ENCODE data around the gene GATA5. TPM values are rescaled to one million over a fixed set of nuclear protein-coding genes. Genes with fewer than 3 reads are reported as not detected.

The GATA5 gene
- total and polyA plus RNA-seq, 4 donors, result 0.13 to 0.50 TPM; not detected in 2

- Histone ChIP-seq H3K4me3 (ENCODE audit: low read depth, low read length) (no peak overlapping the region), H3K36me3 (ENCODE audit: control insufficient read depth, insufficient read depth, low read length) (no peaks in the 10 kb centered on the region), H3K27ac (ENCODE audit: low read depth, low read length) (no peak overlapping the region), H3K27me3 (ENCODE audit: control insufficient read depth, insufficient read depth, low read length) (no peaks in the 10 kb centered on the region), H3K9me3 (ENCODE audit: control insufficient read depth, insufficient read depth, low read length) (no peaks in the 10 kb centered on the region), H3K4me1 (ENCODE audit: control insufficient read depth, insufficient read depth, low read length) (peaks cover 11% of the 10 kb centered on the region)
- no peak for DNase-seq (ENCODE audit: low read depth in 4 of 6, low spot score in 6 of 6)
- WGBS (ENCODE audit: insufficient coverage), result 79% methylated on average over 13 of the region's 13 CpGs
Observed at GRCh38 chr20:62516338-62516737, 40.5 kb upstream of the GATA5 start.

- no peaks in the 10 kb centered on the region for H3K9me3 ChIP-seq (ENCODE audit: control insufficient read depth, insufficient read depth, low read length)
- H3K4me1 ChIP-seq (ENCODE audit: control insufficient read depth, insufficient read depth, low read length), result peaks cover 11% of the 10 kb centered on the region
- no peak for DNase-seq (ENCODE audit: low read depth in 4 of 6, low spot score in 6 of 6)
- no peaks in the 10 kb centered on the region for H3K27me3 ChIP-seq (ENCODE audit: control insufficient read depth, insufficient read depth, low read length)
- no peaks in the 10 kb centered on the region for H3K36me3 ChIP-seq (ENCODE audit: control insufficient read depth, insufficient read depth, low read length)
- WGBS (ENCODE audit: insufficient coverage), result 99% methylated on average over 12 of the region's 12 CpGs
- no peak overlapping the region for H3K4me3 ChIP-seq (ENCODE audit: low read depth, low read length)
- H3K27ac ChIP-seq (ENCODE audit: low read depth, low read length), result no peak overlapping the region
Observed at GRCh38 chr20:62515826-62516225, 40.0 kb upstream of the GATA5 start.

DNA sequence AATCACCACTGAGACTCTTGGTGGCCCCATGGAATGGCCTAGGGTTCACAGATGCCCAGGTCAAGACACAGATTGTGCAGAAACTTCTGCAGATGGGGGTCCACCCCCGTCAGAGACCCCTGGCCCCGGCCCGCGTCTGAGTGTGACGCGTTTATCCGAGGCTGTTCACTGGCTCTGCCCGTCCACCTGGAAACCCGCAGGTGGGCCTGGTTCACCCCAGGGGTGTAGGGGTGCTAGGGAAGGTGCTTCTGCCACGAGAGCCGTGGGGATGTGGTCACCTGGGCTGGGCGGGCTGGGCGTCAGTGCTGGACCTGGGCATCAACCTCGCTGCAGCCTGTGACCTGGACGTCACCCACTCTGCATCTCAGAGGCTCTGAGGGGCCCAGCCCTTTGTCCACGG is 39.5 kb upstream of the GATA5 start:
- no peaks in the 10 kb centered on the region for H3K9me3 ChIP-seq (ENCODE audit: control insufficient read depth, insufficient read depth, low read length)
- 90% methylated on average over 16 of the region's 16 CpGs for WGBS (ENCODE audit: insufficient coverage)
- no peaks in the 10 kb centered on the region for H3K27me3 ChIP-seq (ENCODE audit: control insufficient read depth, insufficient read depth, low read length)
- DNase-seq (ENCODE audit: low read depth in 4 of 6, low spot score in 6 of 6), result no peak
- no peak overlapping the region for H3K4me3 ChIP-seq (ENCODE audit: low read depth, low read length)
- no peak overlapping the region for H3K27ac ChIP-seq (ENCODE audit: low read depth, low read length)
- H3K4me1 ChIP-seq (ENCODE audit: control insufficient read depth, insufficient read depth, low read length), result peaks cover 11% of the 10 kb centered on the region
- no peaks in the 10 kb centered on the region for H3K36me3 ChIP-seq (ENCODE audit: control insufficient read depth, insufficient read depth, low read length)

DNA sequence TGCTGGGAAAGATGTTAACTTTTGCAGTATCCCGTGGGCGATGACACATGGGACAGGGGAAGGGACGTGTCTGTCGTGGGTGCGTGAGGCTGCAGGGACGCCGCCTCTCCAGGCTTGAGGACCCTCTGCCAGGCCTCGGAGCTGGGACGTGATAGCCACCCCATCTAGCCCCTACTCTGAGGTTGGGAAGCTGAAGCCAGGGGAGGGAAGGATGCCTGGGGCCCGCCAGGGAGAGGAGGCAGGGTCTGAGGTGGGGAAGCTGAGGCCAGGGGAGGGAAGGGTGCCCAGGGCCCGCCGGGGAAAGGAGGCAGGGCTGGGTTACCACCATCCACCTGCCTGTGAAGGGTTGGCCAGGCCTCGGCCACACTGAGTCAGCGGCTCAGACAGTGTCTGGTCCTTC is 38.2 kb upstream of the GATA5 start:
- Histone ChIP-seq H3K27me3 (ENCODE audit: control insufficient read depth, insufficient read depth, low read length) (no peaks in the 10 kb centered on the region), H3K36me3 (ENCODE audit: control insufficient read depth, insufficient read depth, low read length) (no peaks in the 10 kb centered on the region), H3K9me3 (ENCODE audit: control insufficient read depth, insufficient read depth, low read length) (no peaks in the 10 kb centered on the region), H3K4me3 (ENCODE audit: low read depth, low read length) (no peak overlapping the region), H3K4me1 (ENCODE audit: control insufficient read depth, insufficient read depth, low read length) (peaks cover 11% of the 10 kb centered on the region), H3K27ac (ENCODE audit: low read depth, low read length) (no peak overlapping the region)
- 93% methylated on average over 12 of the region's 14 CpGs for WGBS (ENCODE audit: insufficient coverage)
- DNase-seq (ENCODE audit: low read depth in 4 of 6, low spot score in 6 of 6), result no peak

DNA sequence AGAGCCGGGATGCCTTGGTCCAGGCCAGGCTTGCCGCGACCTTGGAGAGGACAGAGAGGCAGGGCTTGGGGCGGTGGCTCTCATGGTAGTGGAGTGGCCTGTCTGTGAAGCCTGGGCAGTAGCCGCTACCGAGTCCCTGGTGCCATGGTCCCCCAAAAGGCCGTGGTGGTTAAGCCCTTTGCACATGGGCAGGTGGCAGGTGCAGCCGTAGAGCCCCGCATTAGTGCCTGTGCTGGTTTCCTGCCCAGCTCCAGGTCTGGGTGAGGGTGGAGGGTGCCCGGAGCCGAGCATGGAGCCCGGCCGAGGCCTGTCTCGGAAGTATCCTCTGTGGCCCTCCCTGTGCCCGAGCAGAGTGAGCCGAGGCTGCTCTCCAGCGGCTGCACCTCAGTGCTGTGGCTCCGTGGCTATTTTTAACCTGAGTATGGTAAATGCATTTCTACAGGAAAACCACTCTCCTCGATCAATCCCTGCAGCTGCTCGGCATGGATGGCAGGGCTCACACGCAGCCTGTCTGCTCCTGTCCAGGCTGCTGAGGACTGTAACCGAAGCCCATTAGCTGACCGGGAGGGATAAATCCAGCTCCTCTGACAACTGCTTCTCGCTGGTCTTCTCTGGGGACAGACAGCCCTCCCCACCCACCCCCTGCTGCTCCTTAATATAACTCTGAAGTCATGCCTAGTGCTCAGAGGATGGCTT is 36.3 kb upstream of the GATA5 start:
- 74% methylated on average over 23 of the region's 24 CpGs for WGBS (ENCODE audit: insufficient coverage)
- Histone ChIP-seq H3K36me3 (ENCODE audit: control insufficient read depth, insufficient read depth, low read length) (no peaks in the 10 kb centered on the region), H3K27ac (ENCODE audit: low read depth, low read length) (no peak overlapping the region), H3K4me1 (ENCODE audit: control insufficient read depth, insufficient read depth, low read length) (peaks cover 11% of the 10 kb centered on the region), H3K4me3 (ENCODE audit: low read depth, low read length) (no peak overlapping the region), H3K9me3 (ENCODE audit: control insufficient read depth, insufficient read depth, low read length) (no peaks in the 10 kb centered on the region), H3K27me3 (ENCODE audit: control insufficient read depth, insufficient read depth, low read length) (no peaks in the 10 kb centered on the region)
- peak in 1 of 6 donors; percentile 77 for DNase-seq (ENCODE audit: low read depth in 4 of 6, low spot score in 6 of 6)

- Histone ChIP-seq H3K36me3 (ENCODE audit: control insufficient read depth, insufficient read depth, low read length) (no peaks in the 10 kb centered on the region), H3K4me1 (ENCODE audit: control insufficient read depth, insufficient read depth, low read length) (peaks cover 11% of the 10 kb centered on the region), H3K27me3 (ENCODE audit: control insufficient read depth, insufficient read depth, low read length) (no peaks in the 10 kb centered on the region), H3K4me3 (ENCODE audit: low read depth, low read length) (no peak overlapping the region), H3K9me3 (ENCODE audit: control insufficient read depth, insufficient read depth, low read length) (no peaks in the 10 kb centered on the region), H3K27ac (ENCODE audit: low read depth, low read length) (no peak overlapping the region)
- 72% methylated on average over 8 of the region's 8 CpGs for WGBS (ENCODE audit: insufficient coverage)
- no peak for DNase-seq (ENCODE audit: low read depth in 4 of 6, low spot score in 6 of 6)
Observed at GRCh38 chr20:62511300-62511914, 35.6 kb upstream of the GATA5 start.

- Histone ChIP-seq H3K4me3 (ENCODE audit: low read depth, low read length) (no peak overlapping the region), H3K4me1 (ENCODE audit: control insufficient read depth, insufficient read depth, low read length) (peaks cover 11% of the 10 kb centered on the region), H3K27ac (ENCODE audit: low read depth, low read length) (no peak overlapping the region), H3K36me3 (ENCODE audit: control insufficient read depth, insufficient read depth, low read length) (no peaks in the 10 kb centered on the region), H3K27me3 (ENCODE audit: control insufficient read depth, insufficient read depth, low read length) (no peaks in the 10 kb centered on the region), H3K9me3 (ENCODE audit: control insufficient read depth, insufficient read depth, low read length) (no peaks in the 10 kb centered on the region)
- WGBS (ENCODE audit: insufficient coverage), result 87% methylated on average over 6 of the region's 6 CpGs
- DNase-seq (ENCODE audit: low read depth in 4 of 6, low spot score in 6 of 6), result no peak
Observed at GRCh38 chr20:62508641-62509051, 32.9 kb upstream of the GATA5 start.

DNA sequence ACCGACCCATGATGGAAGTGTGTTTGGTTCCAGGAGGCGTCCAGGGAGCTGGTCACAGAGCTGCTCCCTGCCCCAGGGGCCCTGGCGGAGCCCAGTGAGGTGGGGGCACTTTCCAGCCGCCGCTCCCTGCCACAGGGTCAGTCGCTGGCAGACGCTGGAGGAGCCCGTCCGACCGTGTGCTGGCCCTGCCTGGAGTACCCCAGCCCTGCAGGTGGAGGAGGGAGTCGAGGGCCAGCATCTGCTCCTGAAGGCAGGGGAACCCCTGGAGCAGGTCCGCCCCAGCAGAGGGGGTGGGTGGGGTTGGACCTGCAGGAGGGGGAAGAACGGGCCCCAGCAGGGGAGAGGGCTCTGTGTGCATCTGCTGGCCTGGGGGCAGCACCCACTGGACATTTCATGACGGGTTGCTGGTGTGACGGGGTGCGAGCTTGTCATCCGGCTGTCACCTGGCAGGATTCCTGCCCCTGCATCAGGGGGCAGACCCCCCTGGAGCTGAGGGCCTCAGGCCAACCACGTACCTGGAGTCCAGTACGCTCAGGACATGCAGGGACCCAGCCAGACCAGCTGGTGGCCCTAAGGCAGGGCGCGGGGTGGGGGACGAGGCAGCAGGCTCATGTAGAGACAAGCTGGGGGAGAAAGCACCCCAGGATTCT is 32.3 kb upstream of the GATA5 start:
- 81% methylated on average over 20 of the region's 22 CpGs for WGBS (ENCODE audit: insufficient coverage)
- Histone ChIP-seq H3K27ac (ENCODE audit: low read depth, low read length) (no peak overlapping the region), H3K36me3 (ENCODE audit: control insufficient read depth, insufficient read depth, low read length) (no peaks in the 10 kb centered on the region), H3K9me3 (ENCODE audit: control insufficient read depth, insufficient read depth, low read length) (no peaks in the 10 kb centered on the region), H3K27me3 (ENCODE audit: control insufficient read depth, insufficient read depth, low read length) (no peaks in the 10 kb centered on the region), H3K4me1 (ENCODE audit: control insufficient read depth, insufficient read depth, low read length) (peaks cover 11% of the 10 kb centered on the region), H3K4me3 (ENCODE audit: low read depth, low read length) (no peak overlapping the region)
- no peak for DNase-seq (ENCODE audit: low read depth in 4 of 6, low spot score in 6 of 6)

- WGBS (ENCODE audit: insufficient coverage), result 47% methylated on average over 6 of the region's 7 CpGs
- DNase-seq (ENCODE audit: low read depth in 4 of 6, low spot score in 6 of 6), result no peak
- peaks cover 2% of the 10 kb centered on the region for H3K36me3 ChIP-seq (ENCODE audit: control insufficient read depth, insufficient read depth, low read length)
- no peaks in the 10 kb centered on the region for H3K27me3 ChIP-seq (ENCODE audit: control insufficient read depth, insufficient read depth, low read length)
- H3K27ac ChIP-seq (ENCODE audit: low read depth, low read length), result no peak overlapping the region
- H3K4me1 ChIP-seq (ENCODE audit: control insufficient read depth, insufficient read depth, low read length), result peaks cover 8% of the 10 kb centered on the region
- no peaks in the 10 kb centered on the region for H3K9me3 ChIP-seq (ENCODE audit: control insufficient read depth, insufficient read depth, low read length)
- H3K4me3 ChIP-seq (ENCODE audit: low read depth, low read length), result no peak overlapping the region
Observed at GRCh38 chr20:62507323-62507722, 31.5 kb upstream of the GATA5 start.

DNA sequence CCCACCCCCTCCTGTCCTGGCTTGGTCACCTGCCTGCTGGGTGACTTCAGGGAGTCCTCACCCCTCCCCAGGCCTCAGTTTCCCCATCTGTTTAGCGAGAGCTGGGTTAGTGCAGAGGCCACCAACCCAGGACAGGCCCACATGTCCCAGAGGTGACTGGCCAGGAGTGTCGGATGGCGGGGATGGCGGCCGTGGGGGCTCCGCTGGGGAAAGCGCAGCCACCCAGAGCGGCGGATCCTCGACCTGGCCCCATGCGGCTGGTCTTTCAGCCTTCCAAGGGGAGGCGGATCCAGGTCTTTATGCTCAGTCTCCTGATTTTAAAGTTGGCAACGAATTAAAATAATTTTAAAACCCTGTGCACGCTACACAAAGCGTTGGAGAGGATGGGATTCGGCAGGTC is 31.0 kb upstream of the GATA5 start:
- DNase-seq (ENCODE audit: low read depth in 4 of 6, low spot score in 6 of 6), result no peak
- H3K27me3 ChIP-seq (ENCODE audit: control insufficient read depth, insufficient read depth, low read length), result no peaks in the 10 kb centered on the region
- H3K9me3 ChIP-seq (ENCODE audit: control insufficient read depth, insufficient read depth, low read length), result no peaks in the 10 kb centered on the region
- H3K4me3 ChIP-seq (ENCODE audit: low read depth, low read length), result no peak overlapping the region
- peaks cover 4% of the 10 kb centered on the region for H3K36me3 ChIP-seq (ENCODE audit: control insufficient read depth, insufficient read depth, low read length)
- H3K4me1 ChIP-seq (ENCODE audit: control insufficient read depth, insufficient read depth, low read length), result peaks cover 3% of the 10 kb centered on the region
- H3K27ac ChIP-seq (ENCODE audit: low read depth, low read length), result no peak overlapping the region
- 83% methylated on average over 13 of the region's 16 CpGs for WGBS (ENCODE audit: insufficient coverage)

All from spinal cord (tissue), 10 donors.